GM12864 (cell line): ENCODE results near the gene SPRR2E.
"Not testable (repeated sequence)": the region's sequence is repeated elsewhere in the genome, so short reads cannot be mapped to it uniquely, and the experiment has no call there.

Experiments
- DNase-seq: peaks from one replicate; pipeline ENCODE4 v3.0.0-alpha.2; 2011; ENCODE audit warnings: low read depth
- H3K4me3 ChIP-seq: 2 replicates; pipeline ENCODE4 v1.5.1; 2011; ENCODE audit warnings: mild to moderate bottlenecking, low read depth, low read length, control low read depth
- TF ChIP-seq, protein P1 (sequence below): IDR thresholded peaks from 2 replicates; pipeline ENCODE4 v1.5.1; 2011; ENCODE audit warnings: low read depth, mild to moderate bottlenecking, moderate library complexity, low read length, control low read depth, inconsistent platforms; ENCODE audit errors: missing control alignments

The SPRR2E gene

DNA sequence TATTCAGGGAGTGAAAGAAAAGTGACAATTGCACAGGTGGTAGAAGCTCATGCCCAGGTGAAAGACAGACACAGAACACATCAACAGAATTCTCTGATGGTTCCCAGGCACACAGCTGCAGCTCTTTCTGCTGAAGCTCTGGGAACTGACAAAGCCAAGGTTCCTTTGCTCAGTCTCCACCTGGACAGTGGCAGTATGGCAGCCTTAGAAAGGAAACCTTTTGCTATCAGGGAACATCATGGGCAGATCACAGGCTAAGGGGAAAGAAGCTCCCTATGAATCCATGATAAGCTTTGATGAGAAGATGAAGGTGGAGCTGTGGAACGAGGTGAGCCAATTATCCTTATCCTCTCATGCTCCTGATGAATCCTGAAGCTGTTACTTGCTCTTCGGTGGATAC lies 24.1 kb downstream of the SPRR2E start:
- DNase-seq, result no peak

DNA sequence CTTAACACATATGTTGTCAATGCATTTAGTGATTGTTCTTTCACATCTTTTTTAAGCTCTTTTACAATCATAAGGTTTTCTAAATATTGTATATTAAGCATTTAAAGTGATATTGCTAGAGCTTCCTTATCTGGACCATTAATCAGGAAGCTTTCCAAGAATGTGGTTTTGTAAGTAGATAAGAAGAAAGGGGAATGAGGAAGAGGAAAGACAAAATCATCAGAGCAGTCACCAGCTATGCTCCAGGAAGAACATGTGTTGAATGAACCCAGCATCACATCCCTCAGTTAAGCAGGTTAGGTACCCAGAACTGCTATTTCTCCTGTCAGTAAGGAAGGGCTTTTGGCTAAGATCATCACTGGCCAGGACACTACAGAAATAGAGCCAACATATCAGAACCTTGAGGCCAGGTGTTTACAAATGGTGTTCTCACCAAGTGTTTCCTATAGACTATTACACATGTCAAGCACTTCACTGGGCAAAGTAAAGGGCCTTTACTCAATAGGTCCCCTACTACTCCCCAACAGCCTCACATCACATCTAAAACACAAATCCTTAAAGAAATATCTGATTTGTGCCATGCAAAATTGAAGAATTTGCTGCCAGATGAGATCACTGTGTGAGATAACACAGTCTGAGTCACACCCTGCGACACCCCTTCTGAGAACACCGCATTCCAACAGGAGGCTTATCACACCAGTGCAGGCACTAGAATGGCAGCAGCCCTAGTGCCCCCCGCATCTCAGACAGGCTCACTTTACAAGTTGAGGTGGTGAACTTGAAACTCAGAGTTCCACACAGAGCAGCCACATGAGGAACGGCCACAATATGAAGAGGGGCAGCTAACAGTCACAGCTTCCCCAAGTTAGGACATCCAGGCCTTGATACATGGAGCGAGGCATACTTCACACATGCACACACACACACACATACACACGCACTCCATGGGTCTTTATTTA lies 35.2 kb downstream of the SPRR2E start:
- no peak for DNase-seq
- TF ChIP-seq, protein P1, sequence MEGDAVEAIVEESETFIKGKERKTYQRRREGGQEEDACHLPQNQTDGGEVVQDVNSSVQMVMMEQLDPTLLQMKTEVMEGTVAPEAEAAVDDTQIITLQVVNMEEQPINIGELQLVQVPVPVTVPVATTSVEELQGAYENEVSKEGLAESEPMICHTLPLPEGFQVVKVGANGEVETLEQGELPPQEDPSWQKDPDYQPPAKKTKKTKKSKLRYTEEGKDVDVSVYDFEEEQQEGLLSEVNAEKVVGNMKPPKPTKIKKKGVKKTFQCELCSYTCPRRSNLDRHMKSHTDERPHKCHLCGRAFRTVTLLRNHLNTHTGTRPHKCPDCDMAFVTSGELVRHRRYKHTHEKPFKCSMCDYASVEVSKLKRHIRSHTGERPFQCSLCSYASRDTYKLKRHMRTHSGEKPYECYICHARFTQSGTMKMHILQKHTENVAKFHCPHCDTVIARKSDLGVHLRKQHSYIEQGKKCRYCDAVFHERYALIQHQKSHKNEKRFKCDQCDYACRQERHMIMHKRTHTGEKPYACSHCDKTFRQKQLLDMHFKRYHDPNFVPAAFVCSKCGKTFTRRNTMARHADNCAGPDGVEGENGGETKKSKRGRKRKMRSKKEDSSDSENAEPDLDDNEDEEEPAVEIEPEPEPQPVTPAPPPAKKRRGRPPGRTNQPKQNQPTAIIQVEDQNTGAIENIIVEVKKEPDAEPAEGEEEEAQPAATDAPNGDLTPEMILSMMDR, result no peak
- H3K4me3 ChIP-seq, result no peak overlapping the region

More for the DNA sequence above, 24.1 kb downstream of the SPRR2E start:
- TF ChIP-seq, protein P1, result no peak
- no peak overlapping the region for H3K4me3 ChIP-seq

- DNase-seq, result no peak
- TF ChIP-seq, protein P1, result no peak
- no peak overlapping the region for H3K4me3 ChIP-seq
Observed at GRCh38 chr1:153058154-153058553, 36.2 kb downstream of the SPRR2E start.

DNA sequence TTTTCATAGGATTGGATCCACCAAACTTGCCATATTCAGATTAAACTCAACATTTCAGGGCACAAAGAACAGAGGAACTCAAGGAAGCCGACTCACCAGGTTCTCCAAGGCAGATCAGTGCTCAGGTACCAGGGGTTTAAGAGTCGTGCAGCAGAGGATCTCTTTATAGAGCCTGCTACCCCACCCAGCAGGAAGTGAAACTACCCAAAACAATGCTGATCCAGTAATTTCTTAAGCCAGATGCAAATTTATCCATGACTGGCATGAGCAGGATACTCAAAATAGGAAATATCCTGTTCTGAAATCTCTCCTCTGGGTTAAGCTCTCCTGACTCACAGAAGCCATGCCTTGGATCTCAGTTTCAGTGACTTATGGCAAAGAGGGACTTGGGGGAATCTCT lies 37.0 kb downstream of the SPRR2E start, which contains the start of gene SPRR2A:
TSS of gene SPRR2A (minus strand) at position 138 of the 400 bp plus-strand sequence. CDS start 777 bp downstream, outside the sequence.
- no peak for DNase-seq
- H3K4me3 ChIP-seq, result no peak within 1 kb of the TSS
- TF ChIP-seq, protein P1, result no peak

DNA sequence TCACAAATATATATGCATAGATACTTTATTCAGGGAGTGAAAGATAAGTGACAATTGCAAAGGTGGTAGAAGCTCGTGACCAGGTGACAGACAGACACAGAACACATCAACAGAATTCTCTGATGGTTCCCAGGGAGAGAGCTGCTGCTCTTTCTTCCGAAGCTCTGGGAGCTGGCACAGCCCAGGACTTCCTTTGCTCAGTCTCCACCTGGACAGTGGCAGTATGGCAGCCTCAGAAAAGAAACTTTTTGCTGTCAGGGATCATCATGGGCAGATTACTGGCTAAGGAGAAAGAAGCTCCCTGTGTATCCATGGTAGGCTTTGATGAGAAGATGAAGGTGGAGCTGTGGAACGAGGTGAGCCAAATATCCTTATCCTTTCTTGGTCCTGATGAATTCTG lies 38.2 kb downstream of the SPRR2E start:
- not testable (repeated sequence) for H3K4me3 ChIP-seq, DNase-seq

DNA sequence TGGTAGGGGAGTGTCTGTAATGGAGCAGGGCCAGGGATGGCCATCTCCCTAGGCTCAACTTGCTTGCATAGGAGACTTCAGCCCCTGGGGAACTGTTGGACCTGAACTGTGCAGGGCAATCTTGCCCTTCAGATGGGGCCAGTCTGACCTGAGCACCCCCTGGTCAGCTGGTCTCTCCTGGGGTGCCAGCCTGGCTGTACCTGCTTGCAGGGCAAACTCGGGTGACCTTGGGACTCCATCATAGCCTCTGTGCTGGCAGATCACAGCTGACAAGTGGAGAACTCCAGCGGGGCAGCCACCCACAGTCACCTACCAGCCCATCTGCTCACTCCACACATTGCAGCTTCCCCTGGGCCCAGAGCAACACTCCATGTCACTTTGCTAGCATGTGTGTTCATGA lies 45.1 kb downstream of the SPRR2E start:
- TF ChIP-seq, protein P1, result no peak
- H3K4me3 ChIP-seq, result no peak overlapping the region
- no peak for DNase-seq
